ENCODE data around the gene CCDC3.

CCDC3 gene

GRCh38 chr10:12934777-12935176, 66.7 kb downstream of the CCDC3 start:
- peak; percentile 49 for DNase-seq (ENCODE audit: low read depth)
- no peak overlapping the region for H3K4me3 ChIP-seq (replicated peaks; ENCODE audit: low read depth, low read length)
- TF ChIP-seq CTCF (IDR thresholded peaks at IDR 0.05; ENCODE audit: low read length, missing control alignments) = no peak

GRCh38 chr10:12929381-12929780, 72.1 kb downstream of the CCDC3 start:
- TF ChIP-seq CTCF (IDR thresholded peaks at IDR 0.05; ENCODE audit: low read length, missing control alignments) = no peak
- no peak overlapping the region for H3K4me3 ChIP-seq (replicated peaks; ENCODE audit: low read depth, low read length)
- DNase-seq (ENCODE audit: low read depth) = no peak

GRCh38 chr10:12928571-12928970, 72.9 kb downstream of the CCDC3 start:
- TF ChIP-seq CTCF (IDR thresholded peaks at IDR 0.05; ENCODE audit: low read length, missing control alignments) = no peak
- no peak for DNase-seq (ENCODE audit: low read depth)
- no peak overlapping the region for H3K4me3 ChIP-seq (replicated peaks; ENCODE audit: low read depth, low read length)

GRCh38 chr10:12927896-12928295, 73.6 kb downstream of the CCDC3 start:
- TF ChIP-seq CTCF (IDR thresholded peaks at IDR 0.05; ENCODE audit: low read length, missing control alignments) = no peak
- no peak overlapping the region for H3K4me3 ChIP-seq (replicated peaks; ENCODE audit: low read depth, low read length)
- DNase-seq (ENCODE audit: low read depth) = no peak

GRCh38 chr10:12925845-12926244, 75.7 kb downstream of the CCDC3 start:
- no peak for DNase-seq (ENCODE audit: low read depth)
- no peak overlapping the region for H3K4me3 ChIP-seq (replicated peaks; ENCODE audit: low read depth, low read length)
- no peak for TF ChIP-seq CTCF (IDR thresholded peaks at IDR 0.05; ENCODE audit: low read length, missing control alignments)

- TF ChIP-seq CTCF (IDR thresholded peaks at IDR 0.05; ENCODE audit: low read length, missing control alignments) = no peak
- DNase-seq (ENCODE audit: low read depth) = no peak
- no peak overlapping the region for H3K4me3 ChIP-seq (replicated peaks; ENCODE audit: low read depth, low read length)
Measured at GRCh38 chr10:12924911-12925310, 76.6 kb downstream of the CCDC3 start.

- TF ChIP-seq CTCF (IDR thresholded peaks at IDR 0.05; ENCODE audit: low read length, missing control alignments) = no peak
- no peak for DNase-seq (ENCODE audit: low read depth)
- no peak overlapping the region for H3K4me3 ChIP-seq (replicated peaks; ENCODE audit: low read depth, low read length)
Measured at GRCh38 chr10:12922117-12922900, 79.2 kb downstream of the CCDC3 start.

Data from fibroblast of pulmonary artery (primary cell).